ENCODE results near the gene SNRNP35. TPM values are rescaled to one million over a fixed set of nuclear protein-coding genes. Genes with fewer than 3 reads are reported as not detected.
"Not testable (repeated sequence)": the region's sequence is repeated elsewhere in the genome, so short reads cannot be mapped to it uniquely, and the experiment has no call there.

The SNRNP35 gene
- total RNA-seq, 1 donor from 2014 or later = 25.8 TPM

GRCh38 chr12:123490089-123490488, 32.1 kb downstream of the SNRNP35 start:
- Mint-ChIP-seq H3K36me3 (peaks cover 27% of the 10 kb centered on the region), H3K4me3 (no peak overlapping the region), H3K4me1 (no peaks in the 10 kb centered on the region), H3K9me3 (peaks cover 5% of the 10 kb centered on the region), H3K27ac (peak overlapping the region; percentile 9), H3K27me3 (ENCODE audit: low read depth) (no peaks in the 10 kb centered on the region)
- no peak for DNase-seq (ENCODE audit: low spot score in 2 of 2, unreplicated experiment in 2 of 2)
- TF ChIP-seq CTCF (IDR thresholded peaks at IDR 0.05; ENCODE audit: unreplicated experiment) = no peak

GRCh38 chr12:123491056-123491455, 33.1 kb downstream of the SNRNP35 start:
- H3K9me3 Mint-ChIP-seq = peaks cover 5% of the 10 kb centered on the region
- H3K4me3 Mint-ChIP-seq = no peak overlapping the region
- TF ChIP-seq CTCF (IDR thresholded peaks at IDR 0.05; ENCODE audit: unreplicated experiment) = no peak
- H3K27ac Mint-ChIP-seq = no peak overlapping the region
- no peaks in the 10 kb centered on the region for H3K4me1 Mint-ChIP-seq
- peaks cover 26% of the 10 kb centered on the region for H3K36me3 Mint-ChIP-seq
- no peak for DNase-seq (ENCODE audit: low spot score in 2 of 2, unreplicated experiment in 2 of 2)
- H3K27me3 Mint-ChIP-seq (ENCODE audit: low read depth) = no peaks in the 10 kb centered on the region

- Mint-ChIP-seq H3K27ac (no peak overlapping the region), H3K4me3 (no peak overlapping the region), H3K9me3 (peaks cover 5% of the 10 kb centered on the region), H3K36me3 (peaks cover 28% of the 10 kb centered on the region), H3K27me3 (ENCODE audit: low read depth) (no peaks in the 10 kb centered on the region), H3K4me1 (no peaks in the 10 kb centered on the region)
- no peak for DNase-seq (ENCODE audit: low spot score in 2 of 2, unreplicated experiment in 2 of 2)
- TF ChIP-seq CTCF (IDR thresholded peaks at IDR 0.05; ENCODE audit: unreplicated experiment) = no peak
Measured at GRCh38 chr12:123491481-123491880, 33.5 kb downstream of the SNRNP35 start.

DNA sequence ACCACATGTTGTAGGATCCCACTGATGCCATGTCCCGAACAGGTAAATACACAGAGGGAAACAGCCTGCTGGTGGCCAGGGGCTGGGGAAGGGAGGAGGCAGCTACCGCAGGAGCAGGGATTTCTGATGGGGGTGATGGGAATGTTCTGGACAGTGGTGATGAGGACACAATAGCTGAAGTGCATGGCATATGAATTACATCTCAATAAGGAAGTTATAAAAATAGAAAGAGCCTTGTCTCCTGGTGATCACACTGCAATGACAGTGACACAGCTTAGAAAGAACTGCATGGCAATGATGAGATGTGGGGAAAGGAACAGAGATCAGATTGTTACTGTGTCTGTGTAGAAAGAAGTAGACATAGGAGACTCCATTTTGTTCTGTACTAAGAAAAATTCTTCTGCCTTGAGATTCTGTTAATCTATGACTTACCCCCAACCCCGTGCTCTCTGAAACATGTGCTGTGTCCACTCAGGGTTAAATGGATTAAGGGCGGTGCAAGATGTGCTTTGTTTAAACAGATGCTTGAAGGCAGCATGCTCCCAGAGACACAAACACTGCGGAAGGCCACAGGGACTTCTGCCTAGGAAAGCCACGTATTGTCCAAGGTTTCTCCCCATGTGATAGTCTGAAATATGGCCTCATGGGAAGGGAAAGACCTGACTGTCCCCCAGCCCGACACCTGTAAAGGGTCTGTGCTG, 34.5 kb downstream of the SNRNP35 start:
- not testable (repeated sequence) for H3K27me3 Mint-ChIP-seq (ENCODE audit: low read depth); DNase-seq (ENCODE audit: low spot score in 2 of 2, unreplicated experiment in 2 of 2); H3K9me3 Mint-ChIP-seq; H3K4me3 Mint-ChIP-seq; H3K27ac Mint-ChIP-seq; H3K4me1 Mint-ChIP-seq
- peaks cover 34% of the 10 kb centered on the region for H3K36me3 Mint-ChIP-seq

DNA sequence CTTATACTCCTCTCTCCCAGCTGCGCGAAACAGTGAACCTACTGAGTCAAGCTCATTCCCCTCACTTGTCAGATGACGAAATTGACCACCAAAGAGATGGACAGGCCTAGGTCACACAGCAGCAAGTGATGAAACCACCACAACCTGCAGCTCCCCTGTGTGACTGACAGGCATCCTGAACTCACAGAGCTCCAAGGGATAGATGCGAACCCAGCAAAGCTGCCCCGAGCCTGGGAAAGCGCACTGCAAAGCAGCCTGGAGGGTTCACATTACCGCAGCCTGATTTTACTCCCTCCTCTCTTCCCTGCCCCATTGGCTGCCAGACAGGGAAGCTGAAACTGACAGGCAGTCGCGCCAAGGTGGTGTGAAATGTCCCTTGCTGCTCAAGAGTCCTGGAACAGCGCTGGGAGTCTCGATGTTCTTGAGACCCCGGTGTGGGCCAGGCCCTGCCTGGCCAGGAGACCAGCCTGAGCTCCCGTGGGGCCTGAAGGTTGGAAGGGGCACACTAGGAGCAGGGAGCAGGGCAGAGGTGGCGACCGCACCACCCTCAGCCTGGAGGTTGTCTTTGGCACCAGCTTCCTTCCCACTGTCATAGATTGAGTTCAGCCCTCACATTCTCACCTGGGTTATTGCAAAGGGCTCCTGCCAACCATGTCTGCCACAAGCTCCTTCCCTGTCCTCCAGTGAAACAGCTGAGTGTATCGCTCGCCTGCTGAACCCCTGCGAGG, 36.3 kb downstream of the SNRNP35 start:
- Mint-ChIP-seq H3K4me1 (no peaks in the 10 kb centered on the region), H3K4me3 (no peak overlapping the region), H3K36me3 (peaks cover 36% of the 10 kb centered on the region), H3K27ac (no peak overlapping the region), H3K9me3 (no peaks in the 10 kb centered on the region), H3K27me3 (ENCODE audit: low read depth) (no peaks in the 10 kb centered on the region)
- no peak for DNase-seq (ENCODE audit: low spot score in 2 of 2, unreplicated experiment in 2 of 2)
- TF ChIP-seq CTCF (IDR thresholded peaks at IDR 0.05; ENCODE audit: unreplicated experiment) = no peak

DNA sequence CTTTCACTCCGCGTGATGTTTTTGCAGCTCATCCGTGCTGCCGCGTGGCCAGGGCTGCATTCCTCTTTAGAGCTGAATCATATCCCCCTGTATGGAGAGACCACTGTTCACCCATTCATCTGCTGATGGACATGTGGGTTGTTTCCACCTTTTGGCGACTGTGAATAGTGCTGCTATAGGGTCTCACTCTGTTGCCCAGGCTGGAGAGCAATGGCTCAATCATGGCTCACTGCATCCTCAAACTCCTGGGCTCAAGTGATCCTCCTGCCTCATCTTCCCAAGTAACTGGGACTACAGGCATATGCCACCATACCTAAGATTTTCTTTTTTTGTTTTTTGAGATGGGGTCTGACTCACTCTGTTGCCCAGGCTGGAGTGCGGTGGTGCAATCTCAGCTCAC, 39.1 kb downstream of the SNRNP35 start:
- Mint-ChIP-seq H3K4me1 (no peaks in the 10 kb centered on the region), H3K9me3 (no peaks in the 10 kb centered on the region), H3K36me3 (peaks cover 42% of the 10 kb centered on the region), H3K4me3 (no peak overlapping the region), H3K27me3 (ENCODE audit: low read depth) (no peaks in the 10 kb centered on the region), H3K27ac (no peak overlapping the region)
- no peak for TF ChIP-seq CTCF (IDR thresholded peaks at IDR 0.05; ENCODE audit: unreplicated experiment)
- no peak for DNase-seq (ENCODE audit: low spot score in 2 of 2, unreplicated experiment in 2 of 2)
